Endodermal cell (in vitro differentiated cells): ENCODE data around the gene ITPKC. TPM values are rescaled to one million over a fixed set of nuclear protein-coding genes. Genes with fewer than 3 reads are reported as not detected.

Experiments used
- DNase-seq: peaks from one replicate; pipeline ENCODE4 v3.0.0-alpha.2; 2017
- H3K27ac ChIP-seq: 2 replicates; pipeline ENCODE4 v1.5.1; 2013; ENCODE audit warnings: mild to moderate bottlenecking, low read depth, low read length, moderate library complexity
- H3K27me3 ChIP-seq: 2 replicates; pipeline ENCODE4 v1.6.1; 2013; ENCODE audit warnings: mild to moderate bottlenecking, low read length, moderate library complexity; ENCODE audit not compliant: insufficient read depth, control insufficient read depth, poor library complexity, severe bottlenecking
- H3K36me3 ChIP-seq: 2 replicates; pipeline ENCODE4 v1.7.0; 2013; ENCODE audit warnings: mild to moderate bottlenecking, low read length, moderate library complexity; ENCODE audit not compliant: control insufficient read depth, insufficient read depth
- H3K4me1 ChIP-seq: one replicate; pipeline ENCODE4 v1.7.0; 2013; ENCODE audit warnings: low read length; ENCODE audit not compliant: control insufficient read depth, insufficient read depth
- H3K4me3 ChIP-seq: 2 replicates; pipeline ENCODE4 v1.5.1; 2013; ENCODE audit warnings: mild to moderate bottlenecking, low read length, moderate library complexity
- H3K9ac ChIP-seq: 2 replicates; pipeline ENCODE4 v1.6.1; 2013; ENCODE audit warnings: mild to moderate bottlenecking, low read length, moderate library complexity; ENCODE audit not compliant: poor library complexity, severe bottlenecking; ENCODE audit errors: extremely low read depth
- H3K9me3 ChIP-seq: 2 replicates; pipeline ENCODE4 v1.6.1; 2013; ENCODE audit warnings: mild to moderate bottlenecking, low read length, moderate library complexity; ENCODE audit not compliant: control insufficient read depth
- H3K27ac Mint-ChIP-seq: 2 replicates; pipeline ENCODE4 v1.8.0; 2020; ENCODE audit warnings: mixed read lengths
- H3K27me3 Mint-ChIP-seq: 2 replicates; pipeline ENCODE4 v1.8.0; 2021; ENCODE audit warnings: mild to moderate bottlenecking, mixed read lengths; ENCODE audit not compliant: insufficient read depth
- H3K36me3 Mint-ChIP-seq: 2 replicates; pipeline ENCODE4 v1.8.0; 2020; ENCODE audit warnings: low read depth, mixed read lengths
- H3K4me1 Mint-ChIP-seq: 2 replicates; pipeline ENCODE4 v1.8.0; 2020; ENCODE audit warnings: mixed read lengths
- H3K4me3 Mint-ChIP-seq: 2 replicates; pipeline ENCODE4 v1.8.0; 2020; ENCODE audit warnings: mild to moderate bottlenecking, moderate library complexity, mixed read lengths
- H3K9me3 Mint-ChIP-seq: 2 replicates; pipeline ENCODE4 v1.8.0; 2020; ENCODE audit warnings: mild to moderate bottlenecking, mixed read lengths
- whole genome bisulfite sequencing, 2 experiments: methylation state at CpG; one replicate each; pipeline versions ENCODE4 v1.1.5 to v1.1.7; 2013; ENCODE audit warnings: missing lambda C conversion rate in 2 of 2, mixed read lengths in 1 of 2; ENCODE audit not compliant: insufficient coverage in 1 of 2, insufficient read length in 1 of 2; 5-methylcytosine and 5-hydroxymethylcytosine counted together
- total RNA-seq, 2 donors: library from RNA; stranded (reverse); fragmentation: NEBNext Ultra II Directional in 1 of 2; extraction: Animal tissue kit (Norgen Biotek cat#: 25700) in 1 of 2; gene quantifications; 2 replicates in 1 of 2; 3 replicates in 1 of 2; pipeline ENCODE4 v1.2.1, GENCODE V29; 2021
- TF ChIP-seq, protein P1 (sequence below): fragments of 200-600 bp; sonication (generic); conservative IDR thresholded peaks from 2 replicates; pipeline ENCODE4 v1.5.0; 2021; ENCODE audit warnings: antibody characterized with exemption, mild to moderate bottlenecking

The ITPKC gene
- total RNA-seq, 2 donors from 2014 or later = 9.9 to 11.1 TPM

DNA sequence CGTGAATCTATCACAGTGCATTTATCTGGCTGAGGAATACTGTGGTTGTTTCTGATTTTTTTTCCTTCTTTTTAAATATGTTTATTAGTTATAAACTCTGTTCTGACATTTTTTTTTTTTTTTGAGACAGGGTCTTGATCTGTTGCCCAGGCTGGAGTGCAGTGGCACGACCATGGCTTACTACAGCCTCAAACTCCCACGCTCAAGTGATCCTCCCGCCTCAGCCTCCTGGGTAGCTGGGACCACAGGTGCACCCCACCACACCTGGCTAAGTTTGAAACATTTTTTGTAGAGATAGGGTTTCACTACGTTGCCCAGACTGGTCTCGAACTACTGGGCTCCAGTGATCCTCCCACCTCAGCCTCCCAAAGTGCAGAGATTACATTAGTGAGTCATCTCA lies 19.9 kb upstream of the ITPKC start:
- no peaks in the 10 kb centered on the region for H3K9me3 Mint-ChIP-seq
- H3K27ac Mint-ChIP-seq = no peak overlapping the region

DNA sequence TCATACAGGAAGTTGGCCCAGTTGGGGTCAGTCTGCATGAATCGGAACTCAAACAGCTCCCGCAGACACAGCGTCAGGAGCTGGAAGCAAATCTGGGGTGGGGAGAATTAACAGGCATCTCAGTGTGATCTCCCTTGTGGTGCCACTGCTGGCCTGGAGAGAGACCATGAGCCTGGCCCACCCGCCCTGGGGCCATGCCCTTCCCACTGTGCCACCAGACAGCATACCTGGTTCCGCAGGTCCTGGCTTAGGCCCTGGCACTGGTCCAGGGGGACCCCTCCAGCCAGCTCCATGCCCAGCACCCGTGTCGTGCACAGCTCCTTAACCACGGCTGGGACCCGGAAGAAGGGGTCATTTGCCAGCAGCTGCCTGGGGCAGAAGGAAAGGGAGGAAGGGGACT lies 16.8 kb upstream of the ITPKC start:
- Histone ChIP-seq H3K27ac (no peak overlapping the region), H3K9ac (no peak overlapping the region), H3K36me3 (peaks cover 44% of the 10 kb centered on the region), H3K4me1 (no peaks in the 10 kb centered on the region), H3K27me3 (no peaks in the 10 kb centered on the region), H3K4me3 (no peak overlapping the region), H3K9me3 (no peaks in the 10 kb centered on the region)
- WGBS, 2 experiments = 93 to 96% methylated on average over 4 to 9 of the region's 9 CpGs
- Mint-ChIP-seq H3K4me3 (no peak overlapping the region), H3K27me3 (no peaks in the 10 kb centered on the region), H3K27ac (no peak overlapping the region), H3K4me1 (peaks cover 1% of the 10 kb centered on the region), H3K36me3 (peaks cover 65% of the 10 kb centered on the region), H3K9me3 (no peaks in the 10 kb centered on the region)
- TF ChIP-seq, protein P1, sequence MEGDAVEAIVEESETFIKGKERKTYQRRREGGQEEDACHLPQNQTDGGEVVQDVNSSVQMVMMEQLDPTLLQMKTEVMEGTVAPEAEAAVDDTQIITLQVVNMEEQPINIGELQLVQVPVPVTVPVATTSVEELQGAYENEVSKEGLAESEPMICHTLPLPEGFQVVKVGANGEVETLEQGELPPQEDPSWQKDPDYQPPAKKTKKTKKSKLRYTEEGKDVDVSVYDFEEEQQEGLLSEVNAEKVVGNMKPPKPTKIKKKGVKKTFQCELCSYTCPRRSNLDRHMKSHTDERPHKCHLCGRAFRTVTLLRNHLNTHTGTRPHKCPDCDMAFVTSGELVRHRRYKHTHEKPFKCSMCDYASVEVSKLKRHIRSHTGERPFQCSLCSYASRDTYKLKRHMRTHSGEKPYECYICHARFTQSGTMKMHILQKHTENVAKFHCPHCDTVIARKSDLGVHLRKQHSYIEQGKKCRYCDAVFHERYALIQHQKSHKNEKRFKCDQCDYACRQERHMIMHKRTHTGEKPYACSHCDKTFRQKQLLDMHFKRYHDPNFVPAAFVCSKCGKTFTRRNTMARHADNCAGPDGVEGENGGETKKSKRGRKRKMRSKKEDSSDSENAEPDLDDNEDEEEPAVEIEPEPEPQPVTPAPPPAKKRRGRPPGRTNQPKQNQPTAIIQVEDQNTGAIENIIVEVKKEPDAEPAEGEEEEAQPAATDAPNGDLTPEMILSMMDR = no peak
- DNase-seq = no peak

More for the DNA sequence above, 19.9 kb upstream of the ITPKC start:
- no peak overlapping the region for H3K9ac ChIP-seq
- H3K4me1 ChIP-seq = no peaks in the 10 kb centered on the region
- TF ChIP-seq, protein P1 = no peak
- no peaks in the 10 kb centered on the region for H3K9me3 ChIP-seq
- Mint-ChIP-seq H3K4me1 (no peaks in the 10 kb centered on the region), H3K4me3 (no peak overlapping the region), H3K27me3 (no peaks in the 10 kb centered on the region), H3K36me3 (peaks cover 56% of the 10 kb centered on the region)
- no peak overlapping the region for H3K27ac ChIP-seq
- no peak overlapping the region for H3K4me3 ChIP-seq
- DNase-seq = no peak
- 95 to 100% methylated on average over 2 to 6 of the region's 6 CpGs for WGBS, 2 experiments
- peaks cover 32% of the 10 kb centered on the region for H3K36me3 ChIP-seq
- H3K27me3 ChIP-seq = no peaks in the 10 kb centered on the region

DNA sequence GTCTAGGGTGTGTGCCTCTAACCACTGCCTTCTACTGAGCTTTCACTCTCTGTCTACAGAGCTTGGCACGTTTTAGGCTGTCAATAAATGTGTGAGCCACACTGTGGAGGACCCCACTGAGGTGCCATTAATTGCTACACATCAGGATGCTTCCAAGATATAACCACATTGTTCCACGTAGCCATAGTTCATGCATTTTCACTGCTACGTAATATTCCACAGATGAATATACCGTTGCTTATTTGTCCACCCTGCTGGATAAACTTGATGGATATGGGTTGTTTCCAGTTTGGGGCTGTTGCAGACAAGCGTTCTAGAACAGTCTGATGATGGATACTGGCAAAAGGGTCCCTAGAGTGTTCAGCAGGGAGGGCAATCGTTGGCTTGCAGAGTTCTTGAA lies 15.2 kb upstream of the ITPKC start:
- peaks cover 69% of the 10 kb centered on the region for H3K36me3 Mint-ChIP-seq
- no peaks in the 10 kb centered on the region for H3K27me3 Mint-ChIP-seq
- no peak overlapping the region for H3K9ac ChIP-seq
- no peak overlapping the region for H3K27ac Mint-ChIP-seq
- H3K36me3 ChIP-seq = peaks cover 41% of the 10 kb centered on the region
- H3K4me1 Mint-ChIP-seq = peaks cover 1% of the 10 kb centered on the region
- H3K4me3 Mint-ChIP-seq = no peak overlapping the region
- TF ChIP-seq, protein P1 = no peak
- H3K9me3 ChIP-seq = no peaks in the 10 kb centered on the region
- DNase-seq = no peak
- no peaks in the 10 kb centered on the region for H3K4me1 ChIP-seq
- H3K4me3 ChIP-seq = no peak overlapping the region
- no peaks in the 10 kb centered on the region for H3K9me3 Mint-ChIP-seq
- no peaks in the 10 kb centered on the region for H3K27me3 ChIP-seq
- 92 to 95% methylated on average over 6 of the region's 6 CpGs for WGBS, 2 experiments
- no peak overlapping the region for H3K27ac ChIP-seq
